ENCODE results near the gene SYNE1.

GRCh38 chr6:152386131-152386530 lies 251.0 kb downstream of the SYNE1 start:
- TF ChIP-seq EZH2phosphoT487 (IDR thresholded peaks at IDR 0.05) (no peak), CTCF (IDR thresholded peaks at IDR 0.05) (no peak), EZH2 (IDR thresholded peaks at IDR 0.05) (no peak)

All from neural progenitor cell (in vitro differentiated cells).